ENCODE results near the gene SSBP2. TPM values are rescaled to one million over a fixed set of nuclear protein-coding genes. Genes with fewer than 3 reads are reported as not detected.

SSBP2 gene
- total and polyA plus RNA-seq, 2 donors (not counting 3 experiments of a cell fraction or from before 2014, with no cell fraction given): 9.6 to 11.5 TPM

DNA sequence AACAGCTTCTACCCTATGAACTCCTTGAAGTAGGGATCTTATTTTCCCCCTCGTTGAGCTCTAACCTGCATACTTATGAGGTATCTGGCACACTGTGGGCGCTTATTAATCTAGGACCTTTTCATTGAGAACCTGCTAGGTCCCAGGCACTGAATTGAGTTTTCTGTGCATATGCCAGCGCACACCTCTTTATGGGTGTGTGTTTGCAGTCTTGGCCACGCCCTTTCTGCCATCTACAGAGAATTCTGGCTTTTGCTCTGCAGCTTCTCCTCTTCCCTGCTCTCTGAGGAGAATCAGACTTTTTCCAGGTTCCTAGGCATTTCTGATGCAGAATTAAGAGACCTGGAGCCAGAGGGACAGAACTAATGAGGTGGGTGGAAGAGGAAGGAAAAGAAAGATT lies 25.4 kb upstream of the SSBP2 start:
- intact Hi-C loops (cut with micrococcal nuclease): no loop called here
- no peaks in the 10 kb centered on the region for H3K27me3 ChIP-seq (ENCODE audit: control insufficient read depth in 2 of 2, insufficient read depth in 2 of 2, low read length in 2 of 2)
- H3K4me1 ChIP-seq (ENCODE audit: control insufficient read depth, extremely low read depth, insufficient read depth, low read length): peaks cover 11% of the 10 kb centered on the region
- no peak overlapping the region for H3K9ac ChIP-seq (replicated peaks; ENCODE audit: extremely low read depth, insufficient read depth, low read length)
- DNase-seq (ENCODE audit: low read depth, low spot score): no peak
- no TSS peak for BruUV-seq (replicated peaks)
- dilution Hi-C loops (cut with MboI; ENCODE audit: extremely low pct_ligation_motif_present, low sequenced_read_pairs): no loop called here
- H3K4me3 ChIP-seq (replicated peaks in 1 of 3; ENCODE audit: insufficient read depth in 1 of 3, low read depth in 1 of 3, low read length in 3 of 3): no peak overlapping the region
- H4K20me1 ChIP-seq (replicated peaks; ENCODE audit: control insufficient read depth, extremely low read depth, insufficient read depth, low read length): no peaks in the 10 kb centered on the region
- ChIA-PET CTCF (interaction anchor here (1.6 kb wide), 1 partner anchor 13 kb away, joined by 4 read pairs; no protein-coding TSS in a partner anchor), POLR2A (no interaction called here)
- no peak for FAIRE-seq
- no peak overlapping the region for H3K4me2 ChIP-seq (ENCODE audit: insufficient read depth, low read length)
- no peaks in the 10 kb centered on the region for H3K79me2 ChIP-seq (ENCODE audit: control insufficient read depth, insufficient read depth, low read length)
- H2AFZ ChIP-seq (ENCODE audit: low read depth, low read length): no peak overlapping the region
- no peak overlapping the region for H3K27ac ChIP-seq (ENCODE audit: insufficient read depth, low read depth, low read length)
- H3K9me1 ChIP-seq (replicated peaks; ENCODE audit: control insufficient read depth, extremely low read depth, insufficient read depth, low read length): no peaks in the 10 kb centered on the region
- H3K36me3 ChIP-seq (ENCODE audit: control insufficient read depth in 2 of 2, extremely low read depth in 1 of 2, insufficient read depth in 2 of 2, low read length in 2 of 2): no peaks in the 10 kb centered on the region
- TF ChIP-seq EZH2 (IDR thresholded peaks at IDR 0.05; ENCODE audit: borderline replicate concordance, low read depth, low read length, severe bottlenecking) (no peak), CTCF (IDR thresholded peaks at IDR 0.05; ENCODE audit: extremely low read depth in 1 of 2, insufficient read depth in 1 of 2, low read depth in 1 of 2, low read length in 2 of 2) (no peak), FOS (IDR thresholded peaks at IDR 0.05; ENCODE audit: borderline replicate concordance, insufficient read depth, low read length) (no peak), POLR2AphosphoS5 (IDR thresholded peaks at IDR 0.05; ENCODE audit: insufficient read depth, low read depth, low read length) (no peak), POLR2A (IDR thresholded peaks at IDR 0.05; ENCODE audit: low read depth, low read length) (no peak), MYC (IDR thresholded peaks at IDR 0.05; ENCODE audit: low read depth, low read length) (no peak), GATA2 (IDR thresholded peaks at IDR 0.05; ENCODE audit: insufficient read depth, insufficient read length, low read depth, low read length) (no peak), JUN (IDR thresholded peaks at IDR 0.05; ENCODE audit: borderline replicate concordance, insufficient read depth, insufficient read length, low read depth) (no peak)
- TF ChIP-seq, protein P1, sequence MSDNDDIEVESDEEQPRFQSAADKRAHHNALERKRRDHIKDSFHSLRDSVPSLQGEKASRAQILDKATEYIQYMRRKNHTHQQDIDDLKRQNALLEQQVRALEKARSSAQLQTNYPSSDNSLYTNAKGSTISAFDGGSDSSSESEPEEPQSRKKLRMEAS (IDR thresholded peaks at IDR 0.05; ENCODE audit: insufficient read depth, insufficient read length): no peak
- H3K9me3 ChIP-seq (replicated peaks; ENCODE audit: control insufficient read depth, insufficient read depth, low read length): no peaks in the 10 kb centered on the region
